Measurements from ENCODE around the gene GH2.

GH2 gene

GRCh38 chr17:63837962-63838600, 43.7 kb downstream of the GH2 start:
- Histone ChIP-seq H3K4me1 (ENCODE audit: insufficient read depth, low read length) (peaks cover 13% of the 10 kb centered on the region), H3K9me3 (ENCODE audit: low read length) (no peaks in the 10 kb centered on the region)

GRCh38 chr17:63837480-63837879, 44.3 kb downstream of the GH2 start:
- Histone ChIP-seq H3K4me1 (ENCODE audit: insufficient read depth, low read length) (peaks cover 13% of the 10 kb centered on the region), H3K4me3 (ENCODE audit: low read length) (no peak overlapping the region), H3K36me3 (ENCODE audit: insufficient read depth, low read length) (peaks cover 32% of the 10 kb centered on the region)

More at GRCh38 chr17:63837962-63838600, 43.7 kb downstream of the GH2 start:
- peaks cover 26% of the 10 kb centered on the region for H3K36me3 ChIP-seq (ENCODE audit: insufficient read depth, low read length)
- H3K4me3 ChIP-seq (ENCODE audit: low read length): no peak overlapping the region
- no peaks in the 10 kb centered on the region for H3K27me3 ChIP-seq (ENCODE audit: insufficient read depth, low read length)
- no peak overlapping the region for H2AFZ ChIP-seq (ENCODE audit: low read depth, low read length)

GRCh38 chr17:63836811-63837210, 44.9 kb downstream of the GH2 start:
- Histone ChIP-seq H3K27me3 (ENCODE audit: insufficient read depth, low read length) (no peaks in the 10 kb centered on the region), H3K4me1 (ENCODE audit: insufficient read depth, low read length) (peaks cover 13% of the 10 kb centered on the region), H2AFZ (ENCODE audit: low read depth, low read length) (no peak overlapping the region), H3K36me3 (ENCODE audit: insufficient read depth, low read length) (peaks cover 39% of the 10 kb centered on the region), H3K4me3 (ENCODE audit: low read length) (no peak overlapping the region), H3K9me3 (ENCODE audit: low read length) (no peaks in the 10 kb centered on the region)

More at GRCh38 chr17:63837480-63837879, 44.3 kb downstream of the GH2 start:
- Histone ChIP-seq H3K9me3 (ENCODE audit: low read length) (no peaks in the 10 kb centered on the region), H2AFZ (ENCODE audit: low read depth, low read length) (no peak overlapping the region), H3K27me3 (ENCODE audit: insufficient read depth, low read length) (no peaks in the 10 kb centered on the region)

- H3K36me3 ChIP-seq (ENCODE audit: insufficient read depth, low read length): peaks cover 55% of the 10 kb centered on the region
- no peak overlapping the region for H3K4me3 ChIP-seq (ENCODE audit: low read length)
- H3K27me3 ChIP-seq (ENCODE audit: insufficient read depth, low read length): no peaks in the 10 kb centered on the region
- no peaks in the 10 kb centered on the region for H3K9me3 ChIP-seq (ENCODE audit: low read length)
- no peak overlapping the region for H2AFZ ChIP-seq (ENCODE audit: low read depth, low read length)
- H3K4me1 ChIP-seq (ENCODE audit: insufficient read depth, low read length): no peaks in the 10 kb centered on the region
Observed at GRCh38 chr17:63835167-63835720, 46.5 kb downstream of the GH2 start.

GRCh38 chr17:63834431-63835166, 47.1 kb downstream of the GH2 start:
- Histone ChIP-seq H3K36me3 (ENCODE audit: insufficient read depth, low read length) (peaks cover 61% of the 10 kb centered on the region), H3K27me3 (ENCODE audit: insufficient read depth, low read length) (no peaks in the 10 kb centered on the region), H2AFZ (ENCODE audit: low read depth, low read length) (no peak overlapping the region), H3K4me3 (ENCODE audit: low read length) (no peak overlapping the region), H3K4me1 (ENCODE audit: insufficient read depth, low read length) (no peaks in the 10 kb centered on the region), H3K9me3 (ENCODE audit: low read length) (no peaks in the 10 kb centered on the region)

- Histone ChIP-seq H3K9me3 (ENCODE audit: low read length) (no peaks in the 10 kb centered on the region), H2AFZ (ENCODE audit: low read depth, low read length) (no peak overlapping the region), H3K4me3 (ENCODE audit: low read length) (no peak overlapping the region), H3K27me3 (ENCODE audit: insufficient read depth, low read length) (no peaks in the 10 kb centered on the region), H3K4me1 (ENCODE audit: insufficient read depth, low read length) (peaks cover 5% of the 10 kb centered on the region), H3K36me3 (ENCODE audit: insufficient read depth, low read length) (peaks cover 68% of the 10 kb centered on the region)
Observed at GRCh38 chr17:63833741-63834373, 47.9 kb downstream of the GH2 start.

GRCh38 chr17:63833026-63833740, 48.6 kb downstream of the GH2 start:
- no peak overlapping the region for H2AFZ ChIP-seq (ENCODE audit: low read depth, low read length)
- no peaks in the 10 kb centered on the region for H3K27me3 ChIP-seq (ENCODE audit: insufficient read depth, low read length)
- H3K4me1 ChIP-seq (ENCODE audit: insufficient read depth, low read length): peaks cover 12% of the 10 kb centered on the region
- H3K9me3 ChIP-seq (ENCODE audit: low read length): no peaks in the 10 kb centered on the region
- H3K36me3 ChIP-seq (ENCODE audit: insufficient read depth, low read length): peaks cover 71% of the 10 kb centered on the region
- H3K4me3 ChIP-seq (ENCODE audit: low read length): no peak overlapping the region

GRCh38 chr17:63832455-63832854, 49.3 kb downstream of the GH2 start:
- peaks cover 15% of the 10 kb centered on the region for H3K4me1 ChIP-seq (ENCODE audit: insufficient read depth, low read length)
- H3K36me3 ChIP-seq (ENCODE audit: insufficient read depth, low read length): peaks cover 71% of the 10 kb centered on the region
- H3K27me3 ChIP-seq (ENCODE audit: insufficient read depth, low read length): no peaks in the 10 kb centered on the region
- H3K9me3 ChIP-seq (ENCODE audit: low read length): no peaks in the 10 kb centered on the region
- H3K4me3 ChIP-seq (ENCODE audit: low read length): no peak overlapping the region
- H2AFZ ChIP-seq (ENCODE audit: low read depth, low read length): no peak overlapping the region

- no peaks in the 10 kb centered on the region for H3K27me3 ChIP-seq (ENCODE audit: insufficient read depth, low read length)
- peaks cover 69% of the 10 kb centered on the region for H3K36me3 ChIP-seq (ENCODE audit: insufficient read depth, low read length)
- no peak overlapping the region for H3K4me3 ChIP-seq (ENCODE audit: low read length)
- H2AFZ ChIP-seq (ENCODE audit: low read depth, low read length): no peak overlapping the region
- no peaks in the 10 kb centered on the region for H3K9me3 ChIP-seq (ENCODE audit: low read length)
- peaks cover 15% of the 10 kb centered on the region for H3K4me1 ChIP-seq (ENCODE audit: insufficient read depth, low read length)
Observed at GRCh38 chr17:63832014-63832413, 49.7 kb downstream of the GH2 start.

- H3K36me3 ChIP-seq (ENCODE audit: insufficient read depth, low read length): peaks cover 65% of the 10 kb centered on the region
- no peaks in the 10 kb centered on the region for H3K27me3 ChIP-seq (ENCODE audit: insufficient read depth, low read length)
- H3K4me1 ChIP-seq (ENCODE audit: insufficient read depth, low read length): peaks cover 15% of the 10 kb centered on the region
- no peak overlapping the region for H2AFZ ChIP-seq (ENCODE audit: low read depth, low read length)
- no peak overlapping the region for H3K4me3 ChIP-seq (ENCODE audit: low read length)
- H3K9me3 ChIP-seq (ENCODE audit: low read length): no peaks in the 10 kb centered on the region
Observed at GRCh38 chr17:63831505-63831904, 50.2 kb downstream of the GH2 start.

- no peak overlapping the region for H2AFZ ChIP-seq (ENCODE audit: low read depth, low read length)
- H3K4me1 ChIP-seq (ENCODE audit: insufficient read depth, low read length): peaks cover 19% of the 10 kb centered on the region
- H3K9me3 ChIP-seq (ENCODE audit: low read length): no peaks in the 10 kb centered on the region
- H3K27me3 ChIP-seq (ENCODE audit: insufficient read depth, low read length): no peaks in the 10 kb centered on the region
- peaks cover 62% of the 10 kb centered on the region for H3K36me3 ChIP-seq (ENCODE audit: insufficient read depth, low read length)
- H3K4me3 ChIP-seq (ENCODE audit: low read length): no peak overlapping the region
Observed at GRCh38 chr17:63830904-63831491, 50.7 kb downstream of the GH2 start.

GRCh38 chr17:63830278-63830677, 51.5 kb downstream of the GH2 start:
- Histone ChIP-seq H2AFZ (ENCODE audit: low read depth, low read length) (no peak overlapping the region), H3K36me3 (ENCODE audit: insufficient read depth, low read length) (peaks cover 64% of the 10 kb centered on the region), H3K4me1 (ENCODE audit: insufficient read depth, low read length) (peaks cover 23% of the 10 kb centered on the region), H3K9me3 (ENCODE audit: low read length) (no peaks in the 10 kb centered on the region), H3K27me3 (ENCODE audit: insufficient read depth, low read length) (no peaks in the 10 kb centered on the region), H3K4me3 (ENCODE audit: low read length) (no peak overlapping the region)

Measured in neuron (in vitro differentiated cells).